ENCODE measurements around the gene TULP4.
"Not testable (repeated sequence)": the region's sequence is repeated elsewhere in the genome, so short reads cannot be mapped to it uniquely, and the experiment has no call there.

DNA sequence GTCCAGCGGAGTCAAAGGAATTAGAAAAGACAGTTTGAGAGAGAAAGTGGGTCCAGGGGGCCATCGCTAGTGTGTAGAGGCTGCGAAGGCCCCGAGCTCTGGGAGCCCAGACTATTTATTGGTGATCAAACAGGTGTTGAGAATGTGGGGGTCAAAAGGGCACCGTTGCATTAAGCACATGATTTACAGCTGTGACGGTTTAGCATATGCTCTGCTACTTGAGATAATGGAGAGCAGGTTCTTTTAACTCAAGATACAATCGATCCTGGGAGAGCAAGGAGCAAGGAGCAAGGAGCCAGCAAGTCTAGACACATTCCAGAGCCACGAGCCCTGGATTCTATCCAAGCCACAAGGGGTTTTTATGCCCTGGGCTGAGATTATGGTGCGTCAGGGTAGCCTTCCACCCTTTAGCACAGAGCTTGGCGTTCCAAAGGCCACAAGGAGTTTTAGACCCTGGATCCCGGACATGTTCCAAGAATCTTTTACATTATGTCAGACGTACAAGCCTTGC is 93.1 kb downstream of the TULP4 start:
- not testable (repeated sequence) for TF ChIP-seq POLR2A (IDR thresholded peaks at IDR 0.05)
- TF ChIP-seq, protein P1, sequence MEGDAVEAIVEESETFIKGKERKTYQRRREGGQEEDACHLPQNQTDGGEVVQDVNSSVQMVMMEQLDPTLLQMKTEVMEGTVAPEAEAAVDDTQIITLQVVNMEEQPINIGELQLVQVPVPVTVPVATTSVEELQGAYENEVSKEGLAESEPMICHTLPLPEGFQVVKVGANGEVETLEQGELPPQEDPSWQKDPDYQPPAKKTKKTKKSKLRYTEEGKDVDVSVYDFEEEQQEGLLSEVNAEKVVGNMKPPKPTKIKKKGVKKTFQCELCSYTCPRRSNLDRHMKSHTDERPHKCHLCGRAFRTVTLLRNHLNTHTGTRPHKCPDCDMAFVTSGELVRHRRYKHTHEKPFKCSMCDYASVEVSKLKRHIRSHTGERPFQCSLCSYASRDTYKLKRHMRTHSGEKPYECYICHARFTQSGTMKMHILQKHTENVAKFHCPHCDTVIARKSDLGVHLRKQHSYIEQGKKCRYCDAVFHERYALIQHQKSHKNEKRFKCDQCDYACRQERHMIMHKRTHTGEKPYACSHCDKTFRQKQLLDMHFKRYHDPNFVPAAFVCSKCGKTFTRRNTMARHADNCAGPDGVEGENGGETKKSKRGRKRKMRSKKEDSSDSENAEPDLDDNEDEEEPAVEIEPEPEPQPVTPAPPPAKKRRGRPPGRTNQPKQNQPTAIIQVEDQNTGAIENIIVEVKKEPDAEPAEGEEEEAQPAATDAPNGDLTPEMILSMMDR (IDR thresholded peaks at IDR 0.05 in 4 of 5, conservative IDR thresholded peaks at IDR 0.05 in 1 of 5): not testable (repeated sequence)

Data from gastrocnemius medialis (tissue), 4 donors.